ENCODE measurements around the gene FNIP1. TPM values are rescaled to one million over a fixed set of nuclear protein-coding genes. Genes with fewer than 3 reads are reported as not detected.

Gene FNIP1
- total RNA-seq, 4 donors from 2014 or later = 36.0 to 42.7 (median 38.5) TPM

- Histone ChIP-seq H3K4me1 (peaks cover 0 to 23% (median 9%) of the 10 kb centered on the region in 4 donors), H3K4me3 (no peak overlapping the region), H3K36me3 (no peaks in the 10 kb centered on the region), H3K27ac (no peak overlapping the region), H3K9me3 (peaks cover 0 to 3% (median 0%) of the 10 kb centered on the region in 4 donors), H3K27me3 (no peaks in the 10 kb centered on the region)
- TF ChIP-seq EP300 (IDR thresholded peaks at IDR 0.05) (no peak), POLR2A (IDR thresholded peaks at IDR 0.05) (no peak), CTCF (IDR thresholded peaks at IDR 0.05) (no peak)
- 85 to 95% methylated on average over 1 of the region's 1 CpG for WGBS, 2 donors
- no peak for DNase-seq (ENCODE audit: low spot score in 2 of 2)
These were observed 42.5 kb downstream of the FNIP1 start for GRCh38 chr5:131754363-131754762.

- TF ChIP-seq POLR2A (IDR thresholded peaks at IDR 0.05) (no peak), EP300 (IDR thresholded peaks at IDR 0.05) (no peak), CTCF (IDR thresholded peaks at IDR 0.05) (no peak)
These were observed 45.3 kb downstream of the FNIP1 start for GRCh38 chr5:131751506-131751905.

DNA sequence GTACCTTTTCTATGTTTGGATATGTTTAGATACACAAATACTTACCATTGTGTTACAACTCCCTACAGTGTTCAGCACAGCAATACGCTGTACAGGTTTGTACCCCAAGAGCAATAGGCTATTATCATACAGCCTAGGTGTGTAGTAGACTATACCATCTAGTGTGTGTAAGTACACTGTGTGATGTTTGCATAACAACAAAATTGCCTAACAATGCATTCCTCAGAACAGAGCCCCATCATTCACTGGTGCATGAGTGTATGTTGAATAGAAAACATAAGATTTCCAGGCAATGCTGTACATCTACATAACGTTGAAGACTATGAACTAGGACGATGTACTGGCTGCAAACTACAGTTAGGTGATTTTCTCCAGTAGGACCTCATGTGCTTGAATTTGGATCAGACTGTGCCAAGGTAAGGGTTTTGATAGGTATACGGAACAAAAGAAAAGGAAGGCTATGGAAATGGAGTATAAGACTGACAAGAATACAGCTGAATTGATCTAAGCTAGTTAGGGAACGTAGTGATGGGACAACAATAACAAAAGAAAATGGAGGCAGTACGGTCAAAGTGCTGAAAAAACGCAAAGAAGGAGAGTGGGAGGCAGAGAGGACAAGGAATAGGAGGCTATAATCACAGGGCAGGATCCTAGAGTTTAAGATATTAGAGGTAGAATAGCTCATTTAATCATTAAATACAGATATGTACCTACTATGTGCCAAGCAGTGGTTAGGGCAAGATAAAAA, 46.9 kb downstream of the FNIP1 start:
- peaks cover 0 to 7% (median 0%) of the 10 kb centered on the region in 3 donors for H3K36me3 ChIP-seq
- no peak overlapping the region for H3K27ac ChIP-seq
- WGBS, 2 donors = 95% methylated on average over 7 of the region's 7 CpGs
- H3K4me3 ChIP-seq = no peak overlapping the region
- H3K27me3 ChIP-seq = no peaks in the 10 kb centered on the region
- TF ChIP-seq POLR2A (IDR thresholded peaks at IDR 0.05) (no peak), CTCF (IDR thresholded peaks at IDR 0.05) (no peak)
- no peaks in the 10 kb centered on the region for H3K4me1 ChIP-seq
- DNase-seq (ENCODE audit: low spot score in 2 of 2) = no peak
- peaks cover 0 to 3% (median 0%) of the 10 kb centered on the region in 4 donors for H3K9me3 ChIP-seq

More at GRCh38 chr5:131751506-131751905, 45.3 kb downstream of the FNIP1 start:
- H3K36me3 ChIP-seq = peaks cover 0 to 3% (median 0%) of the 10 kb centered on the region in 3 donors
- no peaks in the 10 kb centered on the region for H3K27me3 ChIP-seq
- no peak overlapping the region for H3K4me3 ChIP-seq
- DNase-seq (ENCODE audit: low spot score in 2 of 2) = no peak
- no peak overlapping the region for H3K27ac ChIP-seq
- 71 to 75% methylated on average over 2 of the region's 2 CpGs for WGBS, 2 donors
- H3K4me1 ChIP-seq = peaks cover 0 to 1% (median 0%) of the 10 kb centered on the region in 4 donors
- peaks cover 0 to 3% (median 0%) of the 10 kb centered on the region in 4 donors for H3K9me3 ChIP-seq

- no peaks in the 10 kb centered on the region for H3K4me1 ChIP-seq
- H3K9me3 ChIP-seq = peaks cover 0 to 3% (median 0%) of the 10 kb centered on the region in 4 donors
- no peak overlapping the region for H3K27ac ChIP-seq
- DNase-seq (ENCODE audit: low spot score in 2 of 2) = no peak
- TF ChIP-seq POLR2A (IDR thresholded peaks at IDR 0.05) (no peak), CTCF (IDR thresholded peaks at IDR 0.05) (no peak), EP300 (IDR thresholded peaks at IDR 0.05) (no peak)
- peaks cover 0 to 10% (median 0%) of the 10 kb centered on the region in 3 donors for H3K36me3 ChIP-seq
- H3K27me3 ChIP-seq = no peaks in the 10 kb centered on the region
- H3K4me3 ChIP-seq = no peak overlapping the region
- 94 to 96% methylated on average over 7 of the region's 7 CpGs for WGBS, 2 donors
These were observed 47.7 kb downstream of the FNIP1 start for GRCh38 chr5:131749138-131749537.

Measured in tibial nerve (tissue), 4 donors.